ENCODE data around the gene SRGAP1. TPM values are rescaled to one million over a fixed set of nuclear protein-coding genes. Genes with fewer than 3 reads are reported as not detected.
"Not testable (repeated sequence)": the region's sequence is repeated elsewhere in the genome, so short reads cannot be mapped to it uniquely, and the experiment has no call there.

The SRGAP1 gene
- polyA plus RNA-seq, 4 donors, result 2.2 to 8.5 (median 4.0) TPM

DNA sequence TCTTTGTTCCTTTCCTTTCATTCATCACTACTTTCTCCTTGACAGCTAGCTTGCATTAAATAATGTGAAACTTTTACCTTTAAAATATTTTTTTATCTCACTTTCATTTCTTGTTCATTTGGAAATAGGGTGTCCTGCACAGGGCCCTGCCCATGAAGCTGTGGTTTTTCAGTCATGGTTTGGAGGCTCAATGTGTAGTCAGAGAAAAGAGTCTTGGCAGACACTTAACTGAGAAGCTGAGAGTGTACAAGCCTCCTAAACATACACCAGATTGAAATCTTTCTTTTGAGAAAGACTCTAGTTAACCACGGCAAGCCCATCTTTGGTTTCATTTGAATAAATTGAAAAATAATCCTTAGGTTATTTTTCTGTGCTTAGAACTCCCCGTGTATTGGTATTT, 303.4 kb downstream of the SRGAP1 start:
- Histone ChIP-seq H3K4me1 (ENCODE audit: control insufficient read depth in 3 of 3, insufficient read depth in 2 of 3, low read depth in 1 of 3, low read length in 2 of 3) (no peaks in the 10 kb centered on the region), H3K4me3 (ENCODE audit: low read depth in 1 of 3, low read length in 3 of 3) (no peak overlapping the region), H3K36me3 (ENCODE audit: control insufficient read depth in 3 of 3, insufficient read depth in 2 of 3, low read depth in 1 of 3, low read length in 3 of 3) (peaks cover 0 to 7% (median 2%) of the 10 kb centered on the region in 3 donors), H3K27me3 (ENCODE audit: control insufficient read depth in 3 of 3, insufficient read depth in 3 of 3, low read length in 3 of 3) (no peaks in the 10 kb centered on the region), H3K9me3 (ENCODE audit: control insufficient read depth in 2 of 2, insufficient read depth in 1 of 2, low read depth in 1 of 2, low read length in 1 of 2) (no peaks in the 10 kb centered on the region), H3K27ac (ENCODE audit: low read depth in 1 of 3, low read length in 2 of 3) (no peak overlapping the region)
- no peak for DNase-seq
- 86 to 96% (median 92%) methylated on average over 2 of the region's 2 CpGs for WGBS, 3 donors
- no peak for FAIRE-seq

DNA sequence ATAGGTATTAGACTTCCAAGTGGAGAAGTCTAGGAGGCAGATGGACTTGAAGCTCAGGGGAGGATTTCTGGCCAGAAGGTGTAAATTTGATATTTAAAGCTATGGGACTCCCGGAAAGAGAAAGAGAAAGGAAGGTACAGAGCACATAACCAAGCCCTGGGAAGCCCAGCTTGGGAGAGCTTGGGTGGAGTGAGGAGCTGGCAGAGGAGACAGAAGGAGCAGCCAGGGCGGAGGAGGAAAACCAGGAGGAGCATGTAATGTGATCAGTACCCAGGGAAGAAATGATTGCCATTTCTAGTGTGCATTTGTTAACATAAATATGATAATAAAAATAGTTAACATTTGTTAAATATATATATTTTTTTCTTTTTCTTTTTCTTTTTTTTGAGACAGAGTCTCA, 310.2 kb downstream of the SRGAP1 start:
- DNase-seq (peak in 1 of 2 donors; percentile 5), FAIRE-seq (no peak)
- Histone ChIP-seq H3K36me3 (ENCODE audit: control insufficient read depth in 3 of 3, insufficient read depth in 2 of 3, low read depth in 1 of 3, low read length in 3 of 3) (no peaks in the 10 kb centered on the region), H3K27ac (ENCODE audit: low read depth in 1 of 3, low read length in 2 of 3) (no peak overlapping the region), H3K27me3 (ENCODE audit: control insufficient read depth in 3 of 3, insufficient read depth in 3 of 3, low read length in 3 of 3) (no peaks in the 10 kb centered on the region), H3K4me1 (ENCODE audit: control insufficient read depth in 3 of 3, insufficient read depth in 2 of 3, low read depth in 1 of 3, low read length in 2 of 3) (no peaks in the 10 kb centered on the region), H3K4me3 (ENCODE audit: low read depth in 1 of 3, low read length in 3 of 3) (no peak overlapping the region), H3K9me3 (ENCODE audit: control insufficient read depth in 2 of 2, insufficient read depth in 1 of 2, low read depth in 1 of 2, low read length in 1 of 2) (no peaks in the 10 kb centered on the region)
- 45 to 78% (median 77%) methylated on average over 2 of the region's 2 CpGs for WGBS, 3 donors

DNA sequence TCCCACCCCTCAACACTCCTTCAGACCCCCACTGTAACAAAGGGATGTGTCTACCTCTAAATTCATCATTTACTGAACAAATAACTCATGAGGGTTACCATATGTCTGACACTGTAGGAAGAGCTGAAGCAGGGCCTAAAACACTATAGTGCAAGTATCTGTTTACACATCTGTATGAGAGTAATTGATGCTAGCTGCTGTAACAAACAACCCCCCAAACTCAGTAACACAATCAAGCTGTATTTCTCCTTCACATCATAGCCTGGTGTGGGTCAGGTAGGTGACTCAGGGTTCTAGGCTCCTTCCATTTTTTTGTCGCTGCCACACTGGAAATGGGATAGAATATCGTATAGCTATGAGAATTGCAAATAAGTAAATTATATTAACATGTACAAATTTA, 312.6 kb downstream of the SRGAP1 start:
- H3K27ac ChIP-seq (ENCODE audit: low read depth in 1 of 3, low read length in 2 of 3), result no peak overlapping the region
- H3K36me3 ChIP-seq (ENCODE audit: control insufficient read depth in 3 of 3, insufficient read depth in 2 of 3, low read depth in 1 of 3, low read length in 3 of 3), result no peaks in the 10 kb centered on the region
- WGBS, 3 donors, result 94 to 98% (median 95%) methylated on average over 2 of the region's 2 CpGs
- no peak for DNase-seq
- no peak for FAIRE-seq
- no peaks in the 10 kb centered on the region for H3K9me3 ChIP-seq (ENCODE audit: control insufficient read depth in 2 of 2, insufficient read depth in 1 of 2, low read depth in 1 of 2, low read length in 1 of 2)
- no peaks in the 10 kb centered on the region for H3K4me1 ChIP-seq (ENCODE audit: control insufficient read depth in 3 of 3, insufficient read depth in 2 of 3, low read depth in 1 of 3, low read length in 2 of 3)
- no peaks in the 10 kb centered on the region for H3K27me3 ChIP-seq (ENCODE audit: control insufficient read depth in 3 of 3, insufficient read depth in 3 of 3, low read length in 3 of 3)
- no peak overlapping the region for H3K4me3 ChIP-seq (ENCODE audit: low read depth in 1 of 3, low read length in 3 of 3)

DNA sequence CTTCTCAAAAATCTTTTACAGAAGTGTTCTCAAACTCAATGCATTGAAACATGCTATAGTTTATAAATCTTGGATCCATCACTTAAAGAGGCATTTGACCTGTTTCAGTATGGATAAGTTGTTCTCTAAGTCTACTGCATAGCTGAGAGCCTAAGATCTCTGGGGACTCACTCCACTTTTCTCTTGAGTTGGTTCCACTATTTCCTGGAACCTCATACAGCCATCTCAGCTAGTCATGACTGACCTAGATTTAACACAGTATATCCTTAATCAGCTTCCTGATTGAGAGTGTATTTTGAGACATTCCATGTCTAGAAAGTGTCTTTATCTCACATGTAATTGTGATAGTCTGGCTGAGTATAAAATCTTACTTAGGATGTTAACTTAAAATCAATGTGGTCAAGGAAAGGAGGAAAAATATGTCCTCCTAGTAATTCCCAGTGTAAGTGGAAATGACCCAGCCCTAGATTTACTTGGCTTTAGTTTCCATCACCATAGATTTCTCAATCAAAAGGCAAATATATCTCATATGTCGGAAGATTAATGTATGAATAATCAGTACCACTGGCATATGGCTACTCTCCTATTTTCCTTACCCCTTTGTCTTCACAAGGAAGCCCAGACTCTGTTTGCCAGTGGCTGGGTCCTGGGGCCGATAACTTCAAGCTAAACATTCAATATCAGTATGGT, 315.7 kb downstream of the SRGAP1 start:
- WGBS, 3 donors, result 91 to 95% (median 93%) methylated on average over 2 of the region's 2 CpGs

DNA sequence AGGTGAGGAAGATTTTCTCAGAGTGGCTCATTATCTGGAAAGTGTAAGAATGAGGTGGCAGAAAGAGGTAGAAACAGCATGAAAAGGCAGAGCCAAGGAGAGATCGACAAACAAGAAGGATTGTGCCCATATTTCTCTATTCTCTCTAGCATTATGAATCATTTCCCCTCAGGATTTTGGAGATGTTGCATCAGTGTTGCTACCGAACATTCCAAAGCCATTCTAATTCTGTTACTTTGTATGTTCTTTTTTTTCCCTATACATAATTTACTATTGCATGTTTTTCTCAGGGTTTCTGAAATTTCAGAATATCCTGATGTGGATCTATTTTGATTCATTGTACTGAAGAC, 316.2 kb downstream of the SRGAP1 start:
- no peak for FAIRE-seq
- H3K27me3 ChIP-seq (ENCODE audit: control insufficient read depth in 3 of 3, insufficient read depth in 3 of 3, low read length in 3 of 3), result no peaks in the 10 kb centered on the region
- H3K4me1 ChIP-seq (ENCODE audit: control insufficient read depth in 3 of 3, insufficient read depth in 2 of 3, low read depth in 1 of 3, low read length in 2 of 3), result no peaks in the 10 kb centered on the region
- H3K9me3 ChIP-seq (ENCODE audit: control insufficient read depth in 2 of 2, insufficient read depth in 1 of 2, low read depth in 1 of 2, low read length in 1 of 2), result no peaks in the 10 kb centered on the region
- no peaks in the 10 kb centered on the region for H3K36me3 ChIP-seq (ENCODE audit: control insufficient read depth in 3 of 3, insufficient read depth in 2 of 3, low read depth in 1 of 3, low read length in 3 of 3)
- WGBS, 3 donors, result 82 to 96% (median 93%) methylated on average over 2 of the region's 2 CpGs
- H3K4me3 ChIP-seq (ENCODE audit: low read depth in 1 of 3, low read length in 3 of 3), result no peak overlapping the region
- H3K27ac ChIP-seq (ENCODE audit: low read depth in 1 of 3, low read length in 2 of 3), result no peak overlapping the region
- DNase-seq, result no peak

More for the DNA sequence above, 315.7 kb downstream of the SRGAP1 start:
- DNase-seq (no peak), FAIRE-seq (no peak)
- no peak overlapping the region for H3K27ac ChIP-seq (ENCODE audit: low read depth in 1 of 3, low read length in 2 of 3)
- no peaks in the 10 kb centered on the region for H3K36me3 ChIP-seq (ENCODE audit: control insufficient read depth in 3 of 3, insufficient read depth in 2 of 3, low read depth in 1 of 3, low read length in 3 of 3)
- no peaks in the 10 kb centered on the region for H3K4me1 ChIP-seq (ENCODE audit: control insufficient read depth in 3 of 3, insufficient read depth in 2 of 3, low read depth in 1 of 3, low read length in 2 of 3)
- H3K9me3 ChIP-seq (ENCODE audit: control insufficient read depth in 2 of 2, insufficient read depth in 1 of 2, low read depth in 1 of 2, low read length in 1 of 2), result no peaks in the 10 kb centered on the region
- no peaks in the 10 kb centered on the region for H3K27me3 ChIP-seq (ENCODE audit: control insufficient read depth in 3 of 3, insufficient read depth in 3 of 3, low read length in 3 of 3)
- H3K4me3 ChIP-seq (ENCODE audit: low read depth in 1 of 3, low read length in 3 of 3), result no peak overlapping the region

DNA sequence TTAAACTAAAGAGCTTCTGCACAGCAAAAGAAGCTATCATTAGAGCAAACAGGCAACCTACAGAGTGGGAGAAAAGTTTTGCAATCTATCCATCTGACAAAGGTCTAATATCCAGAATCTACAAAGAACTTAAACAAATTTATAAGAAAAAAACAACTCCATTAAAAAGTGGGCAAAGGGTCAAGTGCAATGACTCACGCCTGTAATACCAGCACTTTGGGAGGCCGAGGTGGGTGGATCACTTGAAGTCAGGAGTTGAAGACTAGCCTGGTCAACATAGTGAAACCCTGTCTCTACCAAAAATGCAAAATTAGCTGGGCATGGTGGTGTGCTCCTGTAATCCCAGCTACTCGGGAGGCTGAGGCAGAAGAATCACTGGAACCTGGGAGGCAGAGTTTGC, 322.1 kb downstream of the SRGAP1 start:
- H3K27ac ChIP-seq (ENCODE audit: low read depth in 1 of 3, low read length in 2 of 3); H3K27me3 ChIP-seq (ENCODE audit: control insufficient read depth in 3 of 3, insufficient read depth in 3 of 3, low read length in 3 of 3); H3K4me1 ChIP-seq (ENCODE audit: control insufficient read depth in 3 of 3, insufficient read depth in 2 of 3, low read depth in 1 of 3, low read length in 2 of 3); H3K36me3 ChIP-seq (ENCODE audit: control insufficient read depth in 3 of 3, insufficient read depth in 2 of 3, low read depth in 1 of 3, low read length in 3 of 3); H3K9me3 ChIP-seq (ENCODE audit: control insufficient read depth in 2 of 2, insufficient read depth in 1 of 2, low read depth in 1 of 2, low read length in 1 of 2); H3K4me3 ChIP-seq (ENCODE audit: low read depth in 1 of 3, low read length in 3 of 3); FAIRE-seq; DNase-seq: not testable (repeated sequence)
- 84 to 89% (median 88%) methylated on average over 3 of the region's 3 CpGs for WGBS, 3 donors

DNA sequence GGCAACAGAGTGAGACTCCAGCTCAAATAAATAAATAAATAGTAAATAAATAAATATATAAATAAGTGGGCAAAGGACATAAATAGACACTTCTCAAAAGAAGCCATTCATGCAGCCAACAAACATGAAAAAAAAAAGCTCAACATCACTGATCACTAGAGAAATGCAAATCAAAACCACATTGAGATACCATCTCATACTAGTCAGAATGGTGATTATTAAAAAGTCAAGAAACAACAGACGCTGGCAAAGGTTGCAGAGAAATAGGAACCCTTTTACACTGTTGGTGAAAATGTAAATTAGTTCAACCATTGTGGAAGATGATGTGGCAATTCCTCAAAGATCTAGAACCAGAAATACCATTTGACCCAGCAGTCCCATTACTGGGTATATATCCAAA, 322.5 kb downstream of the SRGAP1 start:
- H3K4me1 ChIP-seq (ENCODE audit: control insufficient read depth in 3 of 3, insufficient read depth in 2 of 3, low read depth in 1 of 3, low read length in 2 of 3); H3K27me3 ChIP-seq (ENCODE audit: control insufficient read depth in 3 of 3, insufficient read depth in 3 of 3, low read length in 3 of 3); H3K36me3 ChIP-seq (ENCODE audit: control insufficient read depth in 3 of 3, insufficient read depth in 2 of 3, low read depth in 1 of 3, low read length in 3 of 3); DNase-seq; FAIRE-seq; H3K4me3 ChIP-seq (ENCODE audit: low read depth in 1 of 3, low read length in 3 of 3); H3K27ac ChIP-seq (ENCODE audit: low read depth in 1 of 3, low read length in 2 of 3); H3K9me3 ChIP-seq (ENCODE audit: control insufficient read depth in 2 of 2, insufficient read depth in 1 of 2, low read depth in 1 of 2, low read length in 1 of 2): not testable (repeated sequence)
- WGBS, 3 donors, result 91 to 100% (median 93%) methylated on average over 1 of the region's 1 CpG

DNA sequence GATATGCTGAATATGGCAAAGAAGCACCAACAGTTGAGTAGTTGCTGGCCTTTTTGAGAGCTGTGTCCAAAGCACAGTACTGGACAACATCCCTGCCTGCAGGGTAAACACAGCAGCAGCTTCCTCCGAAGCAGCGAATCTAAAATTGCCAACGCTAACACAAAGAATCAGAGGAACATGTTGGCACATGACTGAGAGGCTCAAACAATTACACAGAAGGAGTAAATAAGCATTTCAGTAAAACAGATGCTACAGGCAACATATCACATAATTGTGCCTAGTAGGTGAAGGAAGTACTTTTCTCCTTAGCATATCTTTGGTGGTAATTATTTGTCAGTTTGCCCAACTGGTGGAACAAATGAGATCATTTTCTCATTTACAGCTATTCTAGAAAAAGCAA, 325.5 kb downstream of the SRGAP1 start:
- H3K4me3 ChIP-seq (ENCODE audit: low read depth in 1 of 3, low read length in 3 of 3), result no peak overlapping the region
- 78 to 96% (median 85%) methylated on average over 3 of the region's 3 CpGs for WGBS, 3 donors
- DNase-seq (no peak), FAIRE-seq (no peak)
- H3K9me3 ChIP-seq (ENCODE audit: control insufficient read depth in 2 of 2, insufficient read depth in 1 of 2, low read depth in 1 of 2, low read length in 1 of 2), result no peaks in the 10 kb centered on the region
- H3K27ac ChIP-seq (ENCODE audit: low read depth in 1 of 3, low read length in 2 of 3), result no peak overlapping the region
- no peaks in the 10 kb centered on the region for H3K36me3 ChIP-seq (ENCODE audit: control insufficient read depth in 3 of 3, insufficient read depth in 2 of 3, low read depth in 1 of 3, low read length in 3 of 3)
- H3K27me3 ChIP-seq (ENCODE audit: control insufficient read depth in 3 of 3, insufficient read depth in 3 of 3, low read length in 3 of 3), result no peaks in the 10 kb centered on the region
- peaks cover 0 to 4% (median 0%) of the 10 kb centered on the region in 3 donors for H3K4me1 ChIP-seq (ENCODE audit: control insufficient read depth in 3 of 3, insufficient read depth in 2 of 3, low read depth in 1 of 3, low read length in 2 of 3)

DNA sequence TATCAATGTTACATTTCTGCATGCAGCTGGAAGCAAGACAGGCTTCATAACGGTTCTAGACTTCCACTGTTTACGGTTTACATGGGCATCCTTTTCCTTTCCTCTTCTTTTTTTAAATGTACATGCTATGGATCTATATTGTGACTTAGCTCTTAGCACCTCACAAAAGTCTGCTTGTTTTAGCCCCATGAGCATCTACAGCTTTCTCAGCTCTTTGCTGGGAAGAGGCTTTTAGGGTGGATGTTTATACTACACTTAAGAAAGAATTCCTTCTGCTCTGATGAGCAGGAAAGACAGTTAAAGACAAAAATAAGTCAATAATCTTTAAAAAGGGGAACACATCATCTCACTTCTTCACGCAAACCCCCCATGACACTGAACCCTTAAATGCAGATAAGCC, 326.2 kb downstream of the SRGAP1 start:
- no peak overlapping the region for H3K27ac ChIP-seq (ENCODE audit: low read depth in 1 of 3, low read length in 2 of 3)
- WGBS, 3 donors, result 59 to 81% (median 77%) methylated on average over 3 of the region's 3 CpGs
- FAIRE-seq, result no peak
- H3K4me1 ChIP-seq (ENCODE audit: control insufficient read depth in 3 of 3, insufficient read depth in 2 of 3, low read depth in 1 of 3, low read length in 2 of 3), result peaks cover 0 to 4% (median 0%) of the 10 kb centered on the region in 3 donors
- no peak for DNase-seq
- no peaks in the 10 kb centered on the region for H3K9me3 ChIP-seq (ENCODE audit: control insufficient read depth in 2 of 2, insufficient read depth in 1 of 2, low read depth in 1 of 2, low read length in 1 of 2)
- no peaks in the 10 kb centered on the region for H3K36me3 ChIP-seq (ENCODE audit: control insufficient read depth in 3 of 3, insufficient read depth in 2 of 3, low read depth in 1 of 3, low read length in 3 of 3)
- H3K4me3 ChIP-seq (ENCODE audit: low read depth in 1 of 3, low read length in 3 of 3), result no peak overlapping the region
- no peaks in the 10 kb centered on the region for H3K27me3 ChIP-seq (ENCODE audit: control insufficient read depth in 3 of 3, insufficient read depth in 3 of 3, low read length in 3 of 3)

All from small intestine (tissue), 7 donors.